Gastroesophageal sphincter (tissue), 3 donors: ENCODE data around the gene UBR3.

Experiments
- CTCF ChIP-seq, 4 experiments: fragments of 200-600 bp in 2 of 4; fragments of 450-650 bp in 2 of 4; sonication (generic) in 1 of 4; IDR thresholded peaks; one replicate each; pipeline ENCODE4 v1.5.1; 2017 to 2019; ENCODE audit warnings: antibody characterized with exemption in 4 of 4, mild to moderate bottlenecking in 2 of 4, moderate library complexity in 2 of 4
- EP300 ChIP-seq: sonication (generic); formaldehyde crosslinking; IDR thresholded peaks from one replicate; pipeline ENCODE4 v1.6.1; 2017; ENCODE audit warnings: antibody characterized with exemption, mild to moderate bottlenecking
- POLR2A ChIP-seq, 2 donors: fragments of 450-650 bp; IDR thresholded peaks; one replicate each; pipeline ENCODE4 v1.6.1; 2017; ENCODE audit warnings: antibody characterized with exemption in 2 of 2, mild to moderate bottlenecking in 2 of 2, moderate library complexity in 1 of 2
- POLR2AphosphoS5 ChIP-seq: sonication (generic); formaldehyde crosslinking; IDR thresholded peaks from one replicate; pipeline ENCODE4 v1.6.1; 2017; ENCODE audit warnings: antibody characterized with exemption

DNA sequence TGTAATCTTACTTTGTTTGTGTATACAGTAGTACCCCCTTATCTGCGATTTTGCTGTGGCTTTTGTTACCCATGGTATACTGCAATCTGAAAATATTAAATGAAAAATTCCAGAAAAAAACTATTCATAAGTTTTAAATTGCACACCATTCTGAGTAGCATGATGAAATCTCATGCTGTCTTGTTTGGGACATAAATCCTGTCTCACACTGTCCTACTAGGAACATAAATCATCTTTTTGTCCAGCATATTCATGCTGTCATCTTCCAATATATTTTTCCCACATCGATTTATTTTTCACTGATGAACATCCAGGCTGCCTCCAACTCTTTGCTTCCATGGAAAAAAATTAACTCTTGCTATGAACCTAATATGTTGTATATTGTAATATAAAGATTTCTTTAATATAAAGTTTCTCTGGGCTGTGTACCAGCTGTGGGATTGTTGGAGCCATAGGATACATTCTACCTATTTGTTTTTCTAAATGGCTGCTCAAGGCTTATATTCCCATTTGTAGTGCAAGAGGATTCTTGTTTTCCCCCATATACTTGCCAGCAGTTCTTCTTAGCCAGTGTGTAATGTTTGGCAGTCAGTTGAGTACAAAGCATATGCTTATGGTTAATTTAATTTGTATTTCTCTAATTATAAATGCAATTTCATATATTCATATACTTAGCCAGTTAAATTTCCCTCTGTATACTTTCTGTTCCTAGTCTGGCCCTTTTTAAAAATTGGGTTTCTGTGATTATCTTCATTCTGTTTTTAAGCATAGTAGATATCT, 236.4 kb downstream of the UBR3 start:
- TF ChIP-seq CTCF (IDR thresholded peaks at IDR 0.05) (no peak), POLR2A (IDR thresholded peaks at IDR 0.05) (no peak), EP300 (no peak), POLR2AphosphoS5 (no peak)
